H54 (cell line): ENCODE results near the gene SUFU.
A peak's percentile ranks its signal among the peaks of the same experiment; 100 is the strongest.

ENCODE experiments used
- DNase-seq: peaks from one replicate; pipeline ENCODE4 v3.0.0; 2011; ENCODE audit warnings: low spot score, mixed read lengths; ENCODE audit not compliant: insufficient read length
- FAIRE-seq: peaks from 3 replicates; lab custom pipeline; 2011; peaks lifted over from hg19 to GRCh38; lab: Jason Lieb, UNC
- POLR2A ChIP-seq: IDR thresholded peaks from 2 replicates; pipeline ENCODE4 v1.6.1; 2011; ENCODE audit warnings: low read depth, mild to moderate bottlenecking, low read length

Gene SUFU

GRCh38 chr10:102626026-102626685, 122.4 kb downstream of the SUFU start:
- DNase-seq (no peak), FAIRE-seq (no peak)
- no peak for TF ChIP-seq POLR2A

GRCh38 chr10:102627291-102627735, 123.5 kb downstream of the SUFU start:
- DNase-seq (no peak), FAIRE-seq (no peak)
- TF ChIP-seq POLR2A: no peak

- no peak for DNase-seq
- 0 out of 2 replicates have a peak, but pooled peaks have one; percentile 27 for TF ChIP-seq POLR2A
- no peak for FAIRE-seq
Measured at GRCh38 chr10:102627736-102628293, 124.0 kb downstream of the SUFU start.

- no peak for DNase-seq
- no peak for TF ChIP-seq POLR2A
- FAIRE-seq: no peak
Measured at GRCh38 chr10:102628451-102628911, 124.7 kb downstream of the SUFU start.

- DNase-seq (no peak), FAIRE-seq (no peak)
- peak; percentile 33; the same call in 1 of the 2 replicates for TF ChIP-seq POLR2A
Measured at GRCh38 chr10:102629661-102630614, 126.2 kb downstream of the SUFU start.

GRCh38 chr10:102630663-102631062, 126.9 kb downstream of the SUFU start:
- no peak for FAIRE-seq
- DNase-seq: no peak
- no peak for TF ChIP-seq POLR2A

GRCh38 chr10:102631525-102632393, 128.0 kb downstream of the SUFU start:
- DNase-seq (no peak), FAIRE-seq (no peak)
- no peak for TF ChIP-seq POLR2A

- TF ChIP-seq POLR2A: no peak
- no peak for DNase-seq
- no peak for FAIRE-seq
Measured at GRCh38 chr10:102632394-102633111, 128.8 kb downstream of the SUFU start.

- DNase-seq: no peak
- FAIRE-seq: no peak
- TF ChIP-seq POLR2A: no peak
Measured at GRCh38 chr10:102633287-102633686, 129.5 kb downstream of the SUFU start.

GRCh38 chr10:102633848-102634247, 130.1 kb downstream of the SUFU start:
- DNase-seq (no peak), FAIRE-seq (no peak)
- no peak for TF ChIP-seq POLR2A

GRCh38 chr10:102634686-102635085, 130.9 kb downstream of the SUFU start:
- TF ChIP-seq POLR2A: no peak
- DNase-seq (no peak), FAIRE-seq (no peak)

GRCh38 chr10:102635377-102635776, 131.6 kb downstream of the SUFU start:
- DNase-seq: no peak
- no peak for TF ChIP-seq POLR2A
- no peak for FAIRE-seq
